Activated T-helper 1 cell treated with anti-CD3 and anti-CD28 coated beads, Interleukin-12 subunit alpha, Interleukin-12 subunit beta, Interleukin-2, Interleukin-4 antibody, amounts not matched to agents 30 ng/mL and 10 ng/mL and 1 ng/mL, durations not matched to agents 14 hours and 24 hours and 36 hours (primary cell): ENCODE data around the gene KIF4B. TPM values are rescaled to one million over a fixed set of nuclear protein-coding genes. Genes with fewer than 3 reads are reported as not detected.
"Not testable (repeated sequence)": the region's sequence is repeated elsewhere in the genome, so short reads cannot be mapped to it uniquely, and the experiment has no call there.

Experiments
- DNase-seq: peaks from one replicate; pipeline ENCODE4 v3.0.0; 2021; ENCODE audit warnings: low spot score
- H3K27ac Mint-ChIP-seq: one replicate; pipeline ENCODE4 v1.8.0; 2021; ENCODE audit warnings: mild to moderate bottlenecking, mixed read lengths
- H3K27me3 Mint-ChIP-seq: one replicate; pipeline ENCODE4 v1.8.0; 2022; ENCODE audit warnings: mild to moderate bottlenecking, moderate library complexity, mixed read lengths; ENCODE audit not compliant: insufficient read depth
- H3K36me3 Mint-ChIP-seq: one replicate; pipeline ENCODE4 v1.8.0; 2021; ENCODE audit warnings: low read depth, mixed read lengths
- H3K4me1 Mint-ChIP-seq: one replicate; pipeline ENCODE4 v1.8.0; 2021; ENCODE audit warnings: low read depth, mixed read lengths
- H3K4me3 Mint-ChIP-seq: one replicate; pipeline ENCODE4 v1.8.0; 2021; ENCODE audit warnings: mild to moderate bottlenecking, moderate library complexity, mixed read lengths
- H3K9me3 Mint-ChIP-seq: one replicate; pipeline ENCODE4 v1.8.0; 2021; ENCODE audit warnings: mixed read lengths
- intact Hi-C: fragments of 100-400 bp; cut with micrococcal nuclease; formaldehyde crosslinking; loops from one replicate; pipeline ENCODE4 v1.15.1; 2024
- total RNA-seq: library from RNA; stranded (reverse); gene quantifications from 2 replicates; pipeline ENCODE4 v1.2.3, GENCODE V29; 2022

The KIF4B gene, protein sequence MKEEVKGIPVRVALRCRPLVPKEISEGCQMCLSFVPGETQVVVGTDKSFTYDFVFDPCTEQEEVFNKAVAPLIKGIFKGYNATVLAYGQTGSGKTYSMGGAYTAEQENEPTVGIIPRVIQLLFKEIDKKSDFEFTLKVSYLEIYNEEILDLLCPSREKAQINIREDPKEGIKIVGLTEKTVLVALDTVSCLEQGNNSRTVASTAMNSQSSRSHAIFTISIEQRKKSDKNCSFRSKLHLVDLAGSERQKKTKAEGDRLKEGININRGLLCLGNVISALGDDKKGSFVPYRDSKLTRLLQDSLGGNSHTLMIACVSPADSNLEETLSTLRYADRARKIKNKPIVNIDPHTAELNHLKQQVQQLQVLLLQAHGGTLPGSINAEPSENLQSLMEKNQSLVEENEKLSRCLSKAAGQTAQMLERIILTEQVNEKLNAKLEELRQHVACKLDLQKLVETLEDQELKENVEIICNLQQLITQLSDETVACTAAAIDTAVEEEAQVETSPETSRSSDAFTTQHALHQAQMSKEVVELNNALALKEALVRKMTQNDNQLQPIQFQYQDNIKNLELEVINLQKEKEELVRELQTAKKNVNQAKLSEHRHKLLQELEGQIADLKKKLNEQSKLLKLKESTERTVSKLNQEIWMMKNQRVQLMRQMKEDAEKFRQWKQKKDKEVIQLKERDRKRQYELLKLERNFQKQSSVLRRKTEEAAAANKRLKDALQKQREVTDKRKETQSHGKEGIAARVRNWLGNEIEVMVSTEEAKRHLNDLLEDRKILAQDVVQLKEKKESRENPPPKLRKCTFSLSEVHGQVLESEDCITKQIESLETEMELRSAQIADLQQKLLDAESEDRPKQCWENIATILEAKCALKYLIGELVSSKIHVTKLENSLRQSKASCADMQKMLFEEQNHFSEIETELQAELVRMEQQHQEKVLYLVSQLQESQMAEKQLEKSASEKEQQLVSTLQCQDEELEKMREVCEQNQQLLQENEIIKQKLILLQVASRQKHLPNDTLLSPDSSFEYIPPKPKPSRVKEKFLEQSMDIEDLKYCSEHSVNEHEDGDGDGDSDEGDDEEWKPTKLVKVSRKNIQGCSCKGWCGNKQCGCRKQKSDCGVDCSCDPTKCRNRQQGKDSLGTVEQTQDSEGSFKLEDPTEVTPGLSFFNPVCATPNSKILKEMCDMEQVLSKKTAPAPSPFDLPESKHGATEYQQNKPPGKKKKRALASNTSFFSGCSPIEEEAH
- total RNA-seq: 0.05 TPM in 2 replicates

DNA sequence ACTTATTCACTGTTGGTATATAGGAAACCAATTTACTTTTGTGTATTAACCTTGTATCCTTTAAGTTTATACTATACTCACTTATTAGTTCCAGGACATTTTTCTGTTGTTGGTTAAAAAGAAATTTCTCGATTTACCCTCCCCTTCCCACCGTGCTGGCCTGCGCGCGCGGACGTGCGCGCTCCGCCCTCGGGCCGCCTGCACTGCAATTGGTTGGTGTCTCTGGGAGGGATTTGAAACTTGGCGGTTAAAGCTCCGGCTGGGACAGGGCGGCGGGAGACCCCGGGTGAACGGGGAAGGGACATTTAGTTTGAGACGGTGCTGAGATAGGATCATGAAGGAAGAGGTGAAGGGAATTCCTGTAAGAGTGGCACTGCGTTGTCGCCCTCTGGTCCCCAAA lies at the start of gene KIF4B:
TSS of gene KIF4B (plus strand) at position 230 of the 400 bp plus-strand sequence. CDS start at position 335, 105 bp downstream.
- H3K27me3 Mint-ChIP-seq: peaks cover 14% of the 10 kb centered on the region
- no peak for DNase-seq

DNA sequence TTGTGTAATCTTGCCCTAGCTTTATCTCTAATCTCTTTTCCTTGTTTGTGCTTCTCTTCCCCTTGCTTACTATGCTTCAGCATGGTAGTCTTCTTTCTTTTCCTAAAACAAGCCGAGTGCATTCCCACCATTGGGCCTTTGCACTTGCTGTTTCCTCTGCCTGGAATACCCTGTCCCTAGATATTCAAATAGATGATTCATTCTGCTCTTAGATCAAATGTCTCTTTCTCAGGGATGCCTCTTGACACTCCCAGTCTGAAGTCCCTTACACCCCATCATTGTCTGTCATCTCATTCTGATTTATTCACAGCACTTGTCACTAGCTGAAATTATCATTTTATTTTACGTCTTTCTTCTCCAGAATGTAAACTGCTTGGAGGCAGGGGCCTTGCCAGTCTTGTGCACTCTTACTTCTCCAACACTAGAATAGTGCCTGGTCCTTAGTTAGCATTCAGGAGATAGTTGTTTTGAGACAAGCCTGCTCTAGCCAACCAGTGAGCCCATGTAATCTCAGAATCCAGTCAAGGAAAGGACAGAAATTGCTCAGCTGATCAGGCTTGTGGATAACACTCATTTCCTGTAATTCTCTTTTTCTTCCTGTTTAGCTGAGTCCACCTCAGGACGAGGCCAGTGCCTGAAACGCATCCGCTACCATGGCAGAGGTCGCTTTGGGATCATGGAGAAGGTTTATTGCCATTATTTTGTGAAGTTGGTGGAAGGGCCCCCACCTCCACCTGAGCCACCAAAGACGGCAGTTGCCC lies 47.3 kb upstream of the KIF4B start:
- Mint-ChIP-seq H3K9me3 (no peaks in the 10 kb centered on the region), H3K36me3 (peaks cover 30% of the 10 kb centered on the region), H3K4me3 (no peak overlapping the region), H3K27me3 (no peaks in the 10 kb centered on the region), H3K4me1 (peaks cover 19% of the 10 kb centered on the region), H3K27ac (peak overlapping the region; percentile 1)
- no peak for DNase-seq
- intact Hi-C loops: no loop called here

More for the DNA sequence above, at the start of gene KIF4B:
- H3K4me1 Mint-ChIP-seq: no peaks in the 10 kb centered on the region
- no peaks in the 10 kb centered on the region for H3K9me3 Mint-ChIP-seq
- H3K27ac Mint-ChIP-seq: no peak within 1 kb of the TSS
- intact Hi-C loops: no loop called here
- no peak within 1 kb of the TSS for H3K4me3 Mint-ChIP-seq
- no peaks in the 10 kb centered on the region for H3K36me3 Mint-ChIP-seq

DNA sequence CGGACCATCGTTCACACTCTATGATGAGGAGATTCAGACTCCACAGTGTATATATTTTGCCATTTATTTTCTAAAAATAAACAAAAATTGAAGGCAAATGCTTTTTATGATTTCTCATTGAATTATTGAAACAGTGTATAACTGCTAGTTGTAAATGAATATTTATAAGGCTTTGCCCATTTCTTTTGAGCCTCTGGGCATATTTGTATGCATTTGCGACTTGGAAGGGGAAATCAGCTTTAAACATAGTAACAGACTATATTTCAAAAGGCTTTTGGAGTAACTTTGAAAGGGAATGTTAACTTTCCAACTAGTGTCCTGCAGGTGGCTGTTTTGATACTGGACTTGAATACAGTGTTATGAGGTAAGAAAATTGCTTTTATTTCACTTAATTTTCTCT lies 46.7 kb upstream of the KIF4B start:
- H3K9me3 Mint-ChIP-seq: no peaks in the 10 kb centered on the region
- no peak for DNase-seq
- no peak overlapping the region for H3K4me3 Mint-ChIP-seq
- no peak overlapping the region for H3K27ac Mint-ChIP-seq
- H3K36me3 Mint-ChIP-seq: peaks cover 30% of the 10 kb centered on the region
- intact Hi-C loops: no loop called here
- H3K4me1 Mint-ChIP-seq: peaks cover 19% of the 10 kb centered on the region
- H3K27me3 Mint-ChIP-seq: no peaks in the 10 kb centered on the region

DNA sequence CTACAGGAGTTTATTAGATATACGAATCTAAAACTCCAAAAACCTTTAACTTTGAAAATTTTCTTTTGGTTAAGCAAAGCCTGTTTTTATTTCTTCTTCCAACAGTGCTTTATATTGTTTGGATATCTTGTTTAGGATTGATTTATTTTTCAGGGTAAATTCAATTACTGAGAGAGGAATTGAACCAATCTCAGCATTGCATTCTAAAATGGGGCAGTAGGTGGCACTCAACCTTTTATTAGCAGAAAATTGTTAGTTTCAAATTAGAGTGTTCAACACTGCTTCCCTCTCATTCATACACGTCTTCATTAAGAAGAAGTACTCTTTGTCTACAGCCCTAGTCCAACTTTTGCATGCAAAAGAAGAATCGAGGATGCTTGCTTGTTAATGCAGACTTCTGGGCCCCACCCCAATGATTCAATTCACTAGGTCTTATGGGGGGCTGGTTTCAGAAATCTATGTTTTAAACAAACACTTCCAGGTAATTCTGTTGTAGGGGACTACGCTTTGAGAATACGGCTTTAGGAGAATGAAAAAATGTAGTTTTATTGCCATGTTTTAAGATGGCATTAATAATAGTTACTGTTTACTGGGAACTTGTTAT lies 46.0 kb upstream of the KIF4B start:
- Mint-ChIP-seq H3K4me3 (no peak overlapping the region), H3K4me1 (peaks cover 19% of the 10 kb centered on the region), H3K9me3 (no peaks in the 10 kb centered on the region), H3K36me3 (peaks cover 28% of the 10 kb centered on the region), H3K27me3 (no peaks in the 10 kb centered on the region), H3K27ac (no peak overlapping the region)
- no peak for DNase-seq
- intact Hi-C loops: no loop called here

DNA sequence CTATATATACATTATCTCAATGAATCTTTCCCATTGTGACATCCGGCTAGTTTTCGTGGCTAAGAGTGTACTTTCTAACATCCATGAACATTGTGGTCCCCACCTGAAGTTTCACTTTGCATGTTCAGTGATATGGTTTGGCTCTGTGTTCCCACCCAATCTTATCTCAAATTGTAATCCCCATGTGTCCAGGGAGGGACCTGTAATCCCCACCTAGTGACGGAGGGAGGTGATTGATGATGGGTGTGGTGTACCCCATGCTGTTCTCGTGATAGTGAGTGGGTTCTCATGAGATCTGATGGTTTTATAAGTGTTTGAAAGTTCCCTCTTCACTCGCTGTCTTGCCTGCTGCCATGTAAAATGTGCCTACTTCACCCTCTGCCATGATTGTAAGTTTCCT lies 44.6 kb upstream of the KIF4B start:
- peaks cover 22% of the 10 kb centered on the region for H3K36me3 Mint-ChIP-seq
- H3K9me3 Mint-ChIP-seq: no peaks in the 10 kb centered on the region
- H3K27ac Mint-ChIP-seq: no peak overlapping the region
- intact Hi-C loops: no loop called here
- H3K4me3 Mint-ChIP-seq: no peak overlapping the region
- H3K4me1 Mint-ChIP-seq: peaks cover 19% of the 10 kb centered on the region
- no peaks in the 10 kb centered on the region for H3K27me3 Mint-ChIP-seq
- DNase-seq: no peak

DNA sequence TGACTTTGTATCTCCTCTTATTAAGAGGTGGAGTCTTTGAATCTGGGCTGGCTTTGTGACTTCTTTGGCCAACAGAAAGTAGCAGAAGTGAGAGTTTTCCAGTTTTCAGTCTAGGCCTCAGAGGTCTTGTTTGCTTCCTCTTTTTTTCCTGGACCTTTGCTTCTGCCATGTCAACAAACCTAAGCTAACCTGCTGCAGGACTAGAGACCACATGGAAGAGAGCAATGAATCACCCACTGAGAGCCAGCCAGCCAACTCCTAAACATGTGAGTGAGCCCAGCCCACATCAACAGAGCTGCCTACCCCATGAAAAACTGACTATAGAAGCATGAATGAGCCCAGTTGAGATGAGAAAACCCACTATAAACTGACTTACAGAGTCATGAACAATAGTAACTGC lies 42.8 kb upstream of the KIF4B start:
- intact Hi-C loops: no loop called here
- Mint-ChIP-seq H3K27me3 (no peaks in the 10 kb centered on the region), H3K27ac (no peak overlapping the region), H3K4me3 (no peak overlapping the region), H3K36me3 (peaks cover 18% of the 10 kb centered on the region), H3K4me1 (peaks cover 8% of the 10 kb centered on the region), H3K9me3 (no peaks in the 10 kb centered on the region)
- DNase-seq: no peak

DNA sequence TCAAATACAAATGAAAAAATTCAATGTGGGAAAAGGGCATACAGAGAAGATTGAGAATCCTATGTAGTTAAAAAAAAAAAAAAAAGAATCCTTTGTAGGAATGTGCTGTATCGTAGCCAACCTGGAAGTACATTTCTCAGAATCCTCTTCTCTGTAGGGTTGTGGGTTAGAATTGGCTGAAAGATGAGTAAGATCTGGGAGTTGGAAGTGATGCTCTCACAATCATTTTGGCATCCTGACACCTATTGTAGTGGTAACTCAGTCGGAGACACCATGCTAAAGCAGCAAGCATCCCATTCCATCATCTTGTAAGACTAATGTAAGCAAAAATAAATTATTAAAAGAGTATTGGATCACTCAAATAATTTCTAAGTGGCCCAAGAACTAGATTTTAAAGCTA lies 42.1 kb upstream of the KIF4B start:
- no peak for DNase-seq
- H3K27ac Mint-ChIP-seq: no peak overlapping the region
- H3K36me3 Mint-ChIP-seq: peaks cover 13% of the 10 kb centered on the region
- H3K4me3 Mint-ChIP-seq: no peak overlapping the region
- H3K4me1 Mint-ChIP-seq: peaks cover under 1% of the 10 kb centered on the region
- H3K9me3 Mint-ChIP-seq: no peaks in the 10 kb centered on the region
- intact Hi-C loops: no loop called here
- no peaks in the 10 kb centered on the region for H3K27me3 Mint-ChIP-seq

DNA sequence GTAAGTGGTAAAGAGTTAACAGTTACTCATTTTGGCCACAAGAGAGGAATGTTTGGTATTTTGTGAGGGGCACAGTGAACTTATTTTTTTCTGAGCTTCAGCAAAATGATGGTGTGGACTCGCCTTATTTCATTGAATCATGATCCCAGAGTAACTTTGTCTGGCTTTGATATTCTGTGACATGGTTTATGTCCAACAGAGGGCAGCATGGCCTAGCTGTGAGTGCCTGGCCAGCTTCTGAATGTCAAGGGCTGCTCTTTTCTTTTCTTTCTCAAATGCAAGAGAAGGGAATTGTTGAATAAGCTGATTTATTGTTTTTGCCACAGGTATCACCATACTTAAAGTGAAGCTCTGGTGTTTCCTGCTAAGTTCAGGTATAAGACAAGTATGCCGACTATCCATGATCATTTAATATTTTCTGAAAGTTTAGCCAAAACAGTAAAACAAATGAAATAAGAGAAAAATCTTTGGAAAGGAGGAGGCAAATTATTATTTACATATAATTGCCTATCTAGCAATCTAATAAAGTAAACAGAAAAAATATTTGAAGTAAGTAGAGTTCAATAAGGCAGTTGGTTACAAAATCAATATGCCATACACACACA lies 41.0 kb upstream of the KIF4B start:
- no peaks in the 10 kb centered on the region for H3K9me3 Mint-ChIP-seq
- peaks cover 13% of the 10 kb centered on the region for H3K36me3 Mint-ChIP-seq
- no peak for DNase-seq
- H3K27ac Mint-ChIP-seq: no peak overlapping the region
- H3K4me1 Mint-ChIP-seq: no peaks in the 10 kb centered on the region
- intact Hi-C loops: no loop called here
- no peaks in the 10 kb centered on the region for H3K27me3 Mint-ChIP-seq
- H3K4me3 Mint-ChIP-seq: no peak overlapping the region

DNA sequence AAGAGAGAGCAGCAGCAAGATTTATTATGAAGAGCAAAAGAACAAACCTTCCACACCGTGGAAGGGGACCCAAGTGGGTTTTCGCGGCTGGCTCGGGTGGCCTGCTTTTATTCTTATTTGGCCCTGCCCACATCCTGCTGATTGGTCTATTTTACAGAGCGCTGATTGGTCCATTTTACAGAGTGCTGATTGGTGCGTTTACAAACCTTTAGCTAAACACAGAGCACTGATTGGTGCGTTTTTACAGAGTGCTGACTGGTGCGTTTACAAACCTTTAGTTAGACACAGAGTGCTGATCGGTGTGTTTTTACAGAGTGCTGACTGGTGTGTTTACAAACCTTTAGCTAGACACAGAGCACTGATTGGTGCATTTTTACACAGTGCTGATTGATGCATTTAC lies 37.5 kb upstream of the KIF4B start:
- H3K27ac Mint-ChIP-seq, H3K9me3 Mint-ChIP-seq, intact Hi-C loops, H3K4me3 Mint-ChIP-seq, H3K4me1 Mint-ChIP-seq, H3K36me3 Mint-ChIP-seq, DNase-seq, H3K27me3 Mint-ChIP-seq: not testable (repeated sequence)

DNA sequence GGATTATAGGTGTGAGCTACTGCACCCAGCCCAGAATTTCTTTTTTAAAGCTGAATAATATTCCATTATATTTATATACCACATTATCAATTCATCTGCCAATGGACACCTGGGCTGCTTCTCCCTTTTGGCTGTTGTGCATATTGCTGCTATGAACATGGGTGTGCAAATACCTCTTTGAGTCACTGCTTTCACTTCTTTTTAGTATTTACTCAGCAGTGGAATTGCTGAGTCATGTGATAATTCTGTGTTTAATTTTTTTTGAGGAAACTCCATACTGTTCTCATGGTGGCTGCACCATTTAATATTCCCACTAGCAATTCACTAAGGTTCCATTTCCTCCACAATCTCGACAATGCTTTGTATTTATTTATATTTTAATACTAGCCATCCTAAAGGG lies 36.1 kb upstream of the KIF4B start:
- H3K27me3 Mint-ChIP-seq: no peaks in the 10 kb centered on the region
- DNase-seq: no peak
- peaks cover 3% of the 10 kb centered on the region for H3K36me3 Mint-ChIP-seq
- H3K9me3 Mint-ChIP-seq: no peaks in the 10 kb centered on the region
- H3K4me3 Mint-ChIP-seq: no peak overlapping the region
- H3K4me1 Mint-ChIP-seq: no peaks in the 10 kb centered on the region
- no peak overlapping the region for H3K27ac Mint-ChIP-seq
- intact Hi-C loops: no loop called here

DNA sequence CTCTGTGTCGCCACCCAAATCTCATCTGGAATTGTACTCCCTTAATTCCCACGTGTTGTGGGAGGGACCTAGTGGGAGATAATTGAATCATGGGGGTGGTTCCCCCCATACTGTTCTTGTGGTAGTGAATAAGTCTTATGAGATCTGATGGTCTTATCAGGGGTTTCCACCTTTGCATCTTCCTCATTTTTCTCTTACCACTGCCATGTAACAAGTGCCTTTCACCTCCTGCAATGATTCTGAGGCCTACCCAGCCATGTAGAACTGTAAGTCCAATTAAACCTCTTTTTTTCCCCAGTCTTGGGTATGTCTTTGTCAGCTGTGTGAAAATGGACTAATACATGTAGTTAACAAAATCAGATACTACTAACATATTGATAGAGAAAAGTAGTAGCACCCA lies 35.3 kb upstream of the KIF4B start:
- H3K9me3 Mint-ChIP-seq, DNase-seq, H3K4me3 Mint-ChIP-seq, intact Hi-C loops, H3K27me3 Mint-ChIP-seq, H3K27ac Mint-ChIP-seq, H3K36me3 Mint-ChIP-seq, H3K4me1 Mint-ChIP-seq: not testable (repeated sequence)
